Adrenal gland (tissue), 12 donors: ENCODE data around the gene STRADA. TPM values are rescaled to one million over a fixed set of nuclear protein-coding genes. Genes with fewer than 3 reads are reported as not detected.
A peak's percentile ranks its signal among the peaks of the same experiment; 100 is the strongest.

Experiments
- DNase-seq, 7 donors: peaks; one replicate each; pipeline ENCODE4 v3.0.0-alpha.2; 2019 to 2020
- H3K27ac ChIP-seq, 5 donors: fragments of 200-600 bp; sonication (generic) in 4 of 5; 1 replicate in 3 of 5; 2 replicates in 2 of 5; pipeline versions ENCODE4 v1.5.1 to v1.8.0; 2016 to 2020; ENCODE audit warnings: mild to moderate bottlenecking in 1 of 5
- H3K27me3 ChIP-seq: fragments of 200-600 bp; 2 replicates; pipeline ENCODE4 v1.8.0; 2021
- H3K36me3 ChIP-seq, 2 donors: fragments of 200-600 bp; replicated peaks in 1 of 2; 1 replicate in 1 of 2; 2 replicates in 1 of 2; pipeline versions ENCODE4 v1.5.1 to v1.8.0; 2018 to 2022
- H3K4me1 ChIP-seq, 2 donors: fragments of 200-600 bp; replicated peaks in 1 of 2; 1 replicate in 1 of 2; 2 replicates in 1 of 2; pipeline versions ENCODE4 v1.5.1 to v1.8.0; 2018 to 2021
- H3K4me3 ChIP-seq, 4 donors: fragments of 200-600 bp; sonication (generic) in 3 of 4; one replicate each; pipeline ENCODE4 v1.5.1; 2016 to 2018
- H3K9me3 ChIP-seq, 3 donors: fragments of 200-600 bp; sonication (generic) in 1 of 3; replicated peaks in 1 of 3; 1 replicate in 2 of 3; 2 replicates in 1 of 3; pipeline versions ENCODE4 v1.5.1 to v1.8.0; 2016 to 2021
- POLR2A ChIP-seq, 2 donors: fragments of 450-650 bp; IDR thresholded peaks; one replicate each; pipeline ENCODE4 v1.6.1; 2017; ENCODE audit warnings: antibody characterized with exemption in 2 of 2, mild to moderate bottlenecking in 2 of 2, moderate library complexity in 1 of 2
- WGBS, 4 donors: extraction: QIAGEN DNeasy Blood & Tissue Kit in 2 of 4; methylation state at CpG; one replicate each; pipeline versions ENCODE4 v1.1.5 to v1.1.7; 2013 to 2017; 5-methylcytosine and 5-hydroxymethylcytosine counted together
- intact Hi-C, 2 donors: fragments of 100-400 bp; cut with DNase I; formaldehyde crosslinking; loops; one replicate each; pipeline versions ENCODE4 v1.14.1 to v1.15.0; 2022 to 2023
- polyA plus RNA-seq, 3 donors: library from polyadenylated mRNA; stranded (reverse); fragments of 200-250 nt in 2 of 3; fragments of 350-450 nt in 1 of 3; fragmentation: Illumina TruSeq in 1 of 3; extraction: RNeasy Lipid Tissue Mini Kit (QIAGEN cat#74804) in 1 of 3; gene quantifications; one replicate each; pipeline ENCODE4 v1.2.3, GENCODE V29; 2013 to 2014
- total RNA-seq, 9 donors: library from RNA; depleted of rRNA in 4 of 9; stranded (reverse); fragments of >200 nt in 4 of 9; fragments of 120-200 nt in 1 of 9; fragmentation: NEBNext Ultra II Directional in 1 of 9; extraction: Animal tissue kit (Norgen Biotek cat#: 25700) in 1 of 9; gene quantifications; one replicate each; pipeline versions ENCODE4 v1.1.0 to v1.2.4, GENCODE V29; 2013 to 2023
- TF ChIP-seq, protein P1 (sequence below), 6 experiments: fragments of 450-650 bp in 4 of 6; fragments of 200-600 bp in 2 of 6; sonication (generic) in 1 of 6; IDR thresholded peaks; 1 replicate in 5 of 6; 2 replicates in 1 of 6; pipeline versions ENCODE4 v1.5.1 to v1.8.0; 2016 to 2021; ENCODE audit warnings: antibody characterized with exemption in 6 of 6, mild to moderate bottlenecking in 2 of 6, moderate library complexity in 1 of 6
- donor health status: healthy with polysubstance abuse.
- donor health status: Bipolar disorder and iron deficiency.
- donor health status: DM: yes; HTN: yes; CAD: no.
- donor health status: DM: no; HTN: no; CAD: no.
- donor health status: DM: no; HTN: no; CAD: no.
- donor health status: DM: yes; HTN: yes; CAD: no.

Gene STRADA
- total and polyA plus RNA-seq, 12 donors = 16.7 to 91.1 (median 37.5) TPM

DNA sequence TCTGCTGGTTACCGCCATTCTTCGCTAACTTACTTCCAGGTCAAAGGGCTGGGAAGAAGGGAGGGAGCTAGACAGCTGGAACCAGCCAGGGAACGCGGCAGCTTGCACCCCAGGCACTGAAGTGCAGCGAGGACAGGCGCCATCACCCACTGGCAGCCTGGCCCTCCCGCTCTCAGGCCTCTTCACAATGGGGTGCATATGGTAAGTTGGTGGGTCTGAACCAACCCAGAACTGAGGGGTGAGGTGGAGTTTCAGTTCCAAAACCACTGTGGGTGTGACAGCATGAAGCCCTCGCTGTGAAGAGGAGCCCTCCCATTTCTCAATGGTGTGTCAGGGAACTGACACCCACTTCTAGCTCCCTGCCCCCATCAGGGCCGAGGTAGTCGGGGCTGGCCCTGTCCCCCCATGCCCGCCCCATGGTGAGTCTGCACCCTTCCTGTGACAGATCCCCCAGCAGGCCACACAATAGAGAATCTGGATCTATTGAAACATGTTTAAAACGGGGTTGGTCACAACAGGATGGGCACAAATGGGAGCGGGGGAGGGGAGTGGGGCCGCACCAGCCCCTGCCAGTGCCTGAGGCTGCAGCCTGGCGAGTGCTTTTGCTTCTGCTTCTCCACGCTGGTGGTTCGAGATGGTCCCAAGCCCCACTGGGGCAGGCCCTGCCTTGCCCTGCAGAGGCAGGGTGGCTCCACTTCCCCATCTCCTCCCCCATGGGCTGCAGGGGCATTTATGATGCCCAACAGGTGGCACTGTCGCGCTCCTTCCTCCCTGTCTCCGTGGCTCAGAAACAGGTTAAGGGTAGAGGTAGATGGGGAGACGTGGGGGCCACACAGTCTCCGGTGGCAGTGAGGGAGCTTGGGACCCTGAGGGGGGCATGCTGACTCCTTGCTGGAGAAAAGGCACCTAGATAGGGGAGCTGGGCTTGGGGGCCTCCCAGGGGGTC, 44.0 kb downstream of the STRADA start:
- DNase-seq = peak in 6 of 7 donors; percentile 33 to 77 (median 56)
- TF ChIP-seq, protein P1, sequence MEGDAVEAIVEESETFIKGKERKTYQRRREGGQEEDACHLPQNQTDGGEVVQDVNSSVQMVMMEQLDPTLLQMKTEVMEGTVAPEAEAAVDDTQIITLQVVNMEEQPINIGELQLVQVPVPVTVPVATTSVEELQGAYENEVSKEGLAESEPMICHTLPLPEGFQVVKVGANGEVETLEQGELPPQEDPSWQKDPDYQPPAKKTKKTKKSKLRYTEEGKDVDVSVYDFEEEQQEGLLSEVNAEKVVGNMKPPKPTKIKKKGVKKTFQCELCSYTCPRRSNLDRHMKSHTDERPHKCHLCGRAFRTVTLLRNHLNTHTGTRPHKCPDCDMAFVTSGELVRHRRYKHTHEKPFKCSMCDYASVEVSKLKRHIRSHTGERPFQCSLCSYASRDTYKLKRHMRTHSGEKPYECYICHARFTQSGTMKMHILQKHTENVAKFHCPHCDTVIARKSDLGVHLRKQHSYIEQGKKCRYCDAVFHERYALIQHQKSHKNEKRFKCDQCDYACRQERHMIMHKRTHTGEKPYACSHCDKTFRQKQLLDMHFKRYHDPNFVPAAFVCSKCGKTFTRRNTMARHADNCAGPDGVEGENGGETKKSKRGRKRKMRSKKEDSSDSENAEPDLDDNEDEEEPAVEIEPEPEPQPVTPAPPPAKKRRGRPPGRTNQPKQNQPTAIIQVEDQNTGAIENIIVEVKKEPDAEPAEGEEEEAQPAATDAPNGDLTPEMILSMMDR (IDR thresholded peaks at IDR 0.05) = peak; percentile 22 to 55 (median 42)
- TF ChIP-seq POLR2A (IDR thresholded peaks at IDR 0.05) = no peak
- H3K27me3 ChIP-seq = no peaks in the 10 kb centered on the region
- peak overlapping the region in 1 of 4 donors; percentile 91 for H3K4me3 ChIP-seq
- intact Hi-C loops = loop anchor here (5.0 to 10.0 kb wide), 2 partner anchors 73 to 75 kb away; partner anchors contain the start of gene MAP3K3 (in 2 of the 2)
- H3K4me1 ChIP-seq = peaks cover 10 to 15% of the 10 kb centered on the region in 2 donors
- H3K36me3 ChIP-seq = peaks cover 0 to 22% of the 10 kb centered on the region in 2 donors
- 66 to 70% (median 68%) methylated on average over 13 to 22 of the region's 22 CpGs for WGBS, 4 donors
- H3K9me3 ChIP-seq = no peaks in the 10 kb centered on the region
- H3K27ac ChIP-seq = peak overlapping the region in 2 of 5 donors; percentile 13 to 21

DNA sequence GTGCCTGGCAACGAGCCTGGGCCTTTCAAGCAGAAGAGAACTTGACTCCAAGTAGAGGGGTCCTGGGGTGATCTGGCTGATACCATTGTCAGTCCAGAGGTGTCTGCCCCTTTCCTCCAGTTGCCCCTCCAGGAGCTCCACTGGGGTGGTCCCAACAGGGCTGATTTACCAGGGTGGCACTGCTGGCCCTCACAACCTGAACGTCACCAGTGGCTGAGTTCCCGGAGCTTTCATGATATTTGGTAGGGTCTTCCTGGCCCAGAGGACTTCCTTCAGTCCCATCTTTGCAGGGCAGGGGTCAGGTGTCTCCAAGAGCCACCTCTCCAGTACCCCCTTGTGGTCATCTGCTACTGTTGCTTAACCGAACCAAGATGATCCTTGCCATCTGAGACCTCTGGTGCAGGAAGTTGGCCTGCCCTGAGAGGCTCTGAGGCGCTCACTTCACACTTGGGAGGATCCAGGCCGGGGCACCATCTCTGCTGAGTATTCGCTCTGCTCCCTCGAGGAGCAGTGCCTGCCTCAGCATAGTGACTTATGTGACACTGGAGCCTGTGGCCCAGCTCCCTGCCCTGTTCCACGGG, 45.1 kb downstream of the STRADA start:
- Histone ChIP-seq H3K36me3 (peaks cover 0 to 33% of the 10 kb centered on the region in 2 donors), H3K4me1 (peaks cover 8 to 13% of the 10 kb centered on the region in 2 donors), H3K27me3 (no peaks in the 10 kb centered on the region), H3K4me3 (no peak overlapping the region), H3K27ac (peak overlapping the region in 2 of 5 donors; percentile 21 to 29), H3K9me3 (no peaks in the 10 kb centered on the region)
- no peak for TF ChIP-seq POLR2A (IDR thresholded peaks at IDR 0.05)
- TF ChIP-seq, protein P1 (IDR thresholded peaks at IDR 0.05) = peak in 5 of 6 experiments; percentile 13 to 43 (median 28)
- WGBS, 4 donors = 40 to 67% (median 60%) methylated on average over 3 to 9 of the region's 9 CpGs
- peak in 5 of 7 donors; percentile 33 to 67 (median 40) for DNase-seq
- intact Hi-C loops = loop anchor here (5.0 to 10.0 kb wide), 2 partner anchors 72 to 74 kb away; partner anchors contain the start of gene MAP3K3 (in 2 of the 2)

DNA sequence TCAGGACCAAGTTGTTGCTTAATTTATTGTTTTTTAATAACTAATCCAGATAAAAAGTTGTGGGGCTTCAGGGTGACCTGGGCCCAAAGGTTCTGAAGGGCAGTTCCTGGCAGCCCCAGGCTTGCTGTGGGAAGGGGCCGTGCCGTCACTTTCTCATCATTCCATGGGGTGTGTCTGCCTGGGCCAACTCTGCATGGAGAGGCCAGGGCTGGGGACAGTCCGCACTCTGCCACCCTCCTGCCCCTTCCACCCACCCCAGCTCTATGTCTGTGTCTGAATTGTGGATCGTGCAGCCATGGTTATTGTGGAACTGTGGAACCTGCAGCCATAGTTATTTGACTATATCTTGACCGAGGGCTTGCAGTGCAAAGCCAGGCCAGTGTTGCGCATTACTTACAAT, 45.7 kb downstream of the STRADA start:
- H3K27me3 ChIP-seq = no peaks in the 10 kb centered on the region
- DNase-seq = no peak
- intact Hi-C loops = loop anchor here (5.0 to 10.0 kb wide), 2 partner anchors 71 to 74 kb away; partner anchors contain the start of gene MAP3K3 (in 2 of the 2)
- no peak overlapping the region for H3K27ac ChIP-seq
- H3K9me3 ChIP-seq = no peaks in the 10 kb centered on the region
- 87 to 100% (median 93%) methylated on average over 3 to 6 of the region's 6 CpGs for WGBS, 4 donors
- TF ChIP-seq POLR2A (IDR thresholded peaks at IDR 0.05) = no peak
- TF ChIP-seq, protein P1 (IDR thresholded peaks at IDR 0.05) = no peak
- no peak overlapping the region for H3K4me3 ChIP-seq
- peaks cover 0 to 38% of the 10 kb centered on the region in 2 donors for H3K36me3 ChIP-seq
- peaks cover 2 to 7% of the 10 kb centered on the region in 2 donors for H3K4me1 ChIP-seq
